GM18505 (cell line): Measurements from ENCODE around the gene RAB40B.
A peak's percentile ranks its signal among the peaks of the same experiment; 100 is the strongest.
"Not testable (repeated sequence)": the region's sequence is repeated elsewhere in the genome, so short reads cannot be mapped to it uniquely, and the experiment has no call there.

Experiments used
- ATAC-seq: cut with Tn5 transposase; IDR thresholded peaks from one replicate; pipeline ENCODE4 v1.9.1; 2021; ENCODE audit not compliant: unreplicated experiment
- POLR2A ChIP-seq: IDR thresholded peaks from 4 replicates; pipeline ENCODE4 v1.6.1; 2011; ENCODE audit warnings: borderline replicate concordance; ENCODE audit not compliant: insufficient read depth, insufficient read length; ENCODE audit errors: extremely low read depth

Gene RAB40B, protein sequence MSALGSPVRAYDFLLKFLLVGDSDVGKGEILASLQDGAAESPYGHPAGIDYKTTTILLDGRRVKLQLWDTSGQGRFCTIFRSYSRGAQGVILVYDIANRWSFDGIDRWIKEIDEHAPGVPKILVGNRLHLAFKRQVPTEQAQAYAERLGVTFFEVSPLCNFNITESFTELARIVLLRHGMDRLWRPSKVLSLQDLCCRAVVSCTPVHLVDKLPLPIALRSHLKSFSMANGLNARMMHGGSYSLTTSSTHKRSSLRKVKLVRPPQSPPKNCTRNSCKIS

DNA sequence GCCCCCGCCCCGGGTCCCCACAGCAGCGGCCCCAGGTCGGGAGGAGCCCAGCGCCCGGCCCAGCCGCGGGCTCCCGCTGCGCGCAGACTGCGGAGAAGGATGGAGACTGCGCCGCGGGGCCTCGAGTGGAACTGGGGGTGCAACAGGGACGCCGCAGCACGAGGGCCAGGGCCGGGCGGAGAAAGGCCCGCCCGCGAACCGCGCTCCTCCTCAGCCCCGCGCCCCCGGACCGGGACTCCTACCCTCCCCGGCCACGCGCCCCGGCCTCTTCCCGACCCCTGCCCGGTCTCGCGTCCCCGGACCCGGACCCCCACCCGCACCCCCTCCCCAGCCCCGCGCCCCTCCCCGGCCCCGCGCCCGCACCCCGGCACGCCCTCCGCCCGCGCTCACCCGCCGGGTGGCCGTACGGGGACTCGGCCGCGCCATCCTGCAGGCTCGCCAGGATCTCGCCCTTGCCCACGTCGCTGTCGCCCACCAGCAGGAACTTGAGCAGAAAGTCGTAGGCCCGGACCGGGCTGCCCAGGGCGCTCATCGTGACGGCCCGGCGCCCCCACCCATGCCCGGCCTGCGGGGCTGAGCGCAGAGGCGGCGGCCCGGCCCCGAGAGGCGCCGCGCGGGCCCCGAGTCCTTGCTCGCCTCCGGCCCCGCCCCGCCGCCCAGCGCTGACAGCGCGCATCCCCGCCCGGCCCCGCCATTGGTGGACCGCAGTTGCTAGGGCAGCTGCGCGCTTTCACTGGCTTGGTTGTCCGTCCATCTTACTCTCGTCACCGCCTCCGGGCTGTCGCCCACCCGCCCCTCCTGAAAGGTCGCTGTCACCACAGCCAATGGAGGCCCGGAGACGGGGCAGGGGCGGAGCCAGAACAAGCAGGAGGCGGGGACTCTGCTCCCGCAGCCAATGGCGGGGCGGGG is at the start of gene RAB40B:
Gene RAB40B (minus strand): TSS at position 634 of the 909 bp plus-strand sequence. CDS start 102 bp downstream, at position 532.
- peak; percentile 89 for ATAC-seq

DNA sequence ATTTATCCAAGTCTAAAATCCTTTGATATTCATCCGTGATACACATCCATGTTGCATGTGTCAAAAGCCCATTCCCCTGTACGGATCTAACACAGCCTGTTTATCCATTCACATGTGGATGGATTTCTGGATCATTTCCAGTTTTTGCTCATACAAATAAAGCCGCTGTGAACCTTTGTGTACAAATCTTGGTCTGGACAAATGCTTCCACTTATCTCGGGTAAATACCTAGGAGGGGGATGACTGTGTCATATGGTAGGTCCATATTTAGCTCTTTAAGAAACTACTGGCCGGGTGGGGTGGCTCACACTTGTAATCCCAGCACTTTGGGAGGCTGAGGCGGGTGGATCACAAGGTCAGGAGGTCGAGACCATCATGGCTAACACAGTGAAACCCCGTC is 47.0 kb upstream of the RAB40B start:
- ATAC-seq: no peak
- no peak for TF ChIP-seq POLR2A

More for the DNA sequence above, at the start of gene RAB40B:
- TF ChIP-seq POLR2A: peak; percentile 27

DNA sequence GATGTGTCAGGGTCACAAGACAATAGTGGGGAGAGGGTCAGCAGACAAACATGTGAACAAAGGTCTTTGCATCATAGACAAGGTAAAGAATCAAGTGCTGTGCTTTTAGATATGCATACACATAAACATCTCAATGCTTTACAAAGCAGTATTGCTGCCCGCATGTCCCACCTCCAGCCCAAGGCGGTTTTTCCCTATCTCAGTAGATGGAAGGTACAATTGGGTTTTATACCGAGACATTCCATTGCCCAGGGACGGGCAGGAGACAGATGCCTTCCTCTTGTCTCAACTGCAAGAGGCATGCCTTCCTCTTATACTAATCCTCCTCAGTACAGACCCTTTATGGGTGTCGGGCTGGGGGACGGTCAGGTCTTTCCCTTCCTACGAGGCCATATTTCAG is 46.2 kb upstream of the RAB40B start:
- not testable (repeated sequence) for ATAC-seq

DNA sequence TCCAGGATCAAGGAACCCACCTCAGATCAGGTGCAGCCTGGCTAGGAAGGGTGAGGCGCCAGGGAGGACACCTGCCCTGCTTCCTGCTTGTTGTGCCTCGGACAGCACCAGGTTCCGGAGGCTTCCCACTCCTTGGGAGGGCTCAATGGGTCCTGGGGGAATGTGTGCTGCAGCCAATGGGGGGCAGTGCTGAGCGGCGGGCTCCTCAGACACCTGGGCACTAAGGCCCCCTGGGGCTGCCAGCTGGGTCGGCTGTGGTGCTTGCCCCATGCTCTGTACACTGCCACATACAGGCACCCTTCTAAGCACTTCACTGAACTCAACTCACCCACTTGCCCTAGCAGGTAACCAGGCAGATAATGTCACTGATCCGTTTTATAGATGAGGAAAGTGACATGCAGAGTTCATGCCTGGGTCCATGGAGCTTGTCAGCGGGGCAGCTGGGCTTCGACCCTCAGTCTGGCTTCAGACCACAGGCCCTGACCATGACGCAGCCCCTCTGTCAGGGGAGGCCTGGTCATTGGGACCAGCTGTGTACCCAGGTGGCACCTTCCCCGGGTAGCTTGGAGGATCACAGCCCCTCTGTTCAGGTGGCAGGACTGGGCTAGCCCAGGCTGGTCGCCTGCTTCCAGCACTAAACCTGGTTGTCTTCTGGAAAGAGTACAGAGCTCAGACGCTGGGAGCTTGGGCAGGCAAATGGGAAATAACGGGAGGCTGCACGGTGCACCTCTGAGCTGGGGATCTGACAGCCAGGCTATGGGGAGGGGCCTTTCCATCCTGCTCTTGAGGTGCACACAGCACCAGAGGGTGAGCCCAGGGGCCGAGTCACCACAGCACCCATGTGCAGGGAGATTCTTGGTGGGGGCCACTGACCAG is 45.1 kb upstream of the RAB40B start:
- no peak for ATAC-seq
- TF ChIP-seq POLR2A: no peak

DNA sequence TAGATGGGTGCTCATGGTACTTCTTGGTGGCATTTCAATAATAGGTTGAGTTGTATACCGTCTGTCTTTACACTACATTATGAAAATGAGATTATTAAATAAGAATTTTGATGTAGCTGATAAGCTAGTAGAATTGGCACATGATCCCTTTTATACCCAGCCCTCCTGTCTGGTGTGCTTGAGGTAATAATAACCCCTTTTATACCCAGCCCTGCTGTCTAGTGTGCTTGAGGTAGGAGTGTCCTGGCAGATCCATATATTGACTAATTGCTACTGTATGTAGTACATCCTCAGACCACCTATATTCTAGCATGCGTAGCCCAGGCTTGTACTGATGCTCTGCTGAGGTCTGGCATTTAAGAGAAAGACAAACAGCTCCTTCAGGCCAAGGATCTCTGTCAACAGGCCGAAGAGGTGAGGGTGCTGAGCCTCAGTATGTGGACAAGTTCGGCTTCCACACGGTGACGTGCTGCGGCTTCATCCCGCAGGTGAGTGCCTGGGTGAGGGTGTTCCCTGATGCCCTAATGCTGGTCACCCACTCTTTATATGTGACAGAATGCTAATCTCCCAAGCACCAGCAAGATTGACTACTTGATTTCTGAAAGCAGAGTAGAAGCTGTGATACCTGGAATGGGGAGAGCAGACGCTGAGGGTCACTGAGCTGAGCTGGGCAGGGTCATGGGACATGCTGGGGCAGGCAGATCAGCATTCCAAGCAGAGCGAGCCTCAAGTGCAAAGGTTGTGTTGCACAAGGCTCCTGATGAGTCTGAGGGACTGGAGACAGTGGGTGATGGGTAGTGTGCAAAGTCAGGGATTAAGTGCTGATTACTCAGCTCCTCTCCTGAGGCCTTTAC is 42.6 kb upstream of the RAB40B start:
- ATAC-seq: no peak
- no peak for TF ChIP-seq POLR2A

DNA sequence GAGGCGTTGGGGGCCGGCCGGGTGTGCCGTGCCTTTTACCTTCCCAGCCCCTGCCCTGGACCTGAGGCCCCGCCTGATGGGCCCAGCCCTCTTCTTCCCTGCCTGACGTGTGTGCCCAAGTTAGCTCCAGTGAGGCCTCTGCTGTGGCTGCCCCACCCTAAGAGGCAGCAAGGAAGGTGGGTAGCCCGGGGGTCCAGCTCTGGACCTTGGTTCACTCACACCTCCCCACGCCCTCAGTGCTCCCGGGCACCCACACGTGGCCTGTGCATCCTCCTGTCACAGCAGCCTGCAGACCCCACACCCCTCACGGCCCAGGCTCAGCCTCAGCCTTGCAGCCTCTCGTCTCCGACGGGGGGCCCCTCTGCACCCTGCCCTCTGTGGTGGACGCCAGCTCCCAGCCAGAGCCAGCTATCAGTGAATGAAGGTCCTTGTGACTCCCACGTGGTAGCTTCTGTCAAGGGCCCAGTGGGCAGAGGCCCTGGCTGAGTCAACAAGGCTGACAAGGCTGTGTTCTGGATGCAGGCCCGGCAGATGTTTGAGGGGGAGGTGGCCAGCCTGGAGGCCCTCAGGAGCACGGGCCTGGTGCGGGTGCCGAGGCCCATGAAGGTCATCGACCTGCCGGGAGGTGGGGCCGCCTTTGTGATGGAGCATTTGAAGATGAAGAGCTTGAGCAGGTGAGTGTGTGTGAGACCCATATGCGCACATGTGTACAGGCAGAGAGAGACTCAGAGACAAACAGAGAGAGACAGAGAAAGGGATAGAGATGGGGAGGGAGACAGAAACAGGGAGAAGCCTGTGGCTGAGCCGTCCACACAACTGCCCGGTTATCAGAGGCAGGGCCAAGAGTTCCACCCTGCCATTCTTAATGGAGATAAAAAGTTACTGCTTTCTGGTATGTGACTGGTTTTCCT is 39.7 kb upstream of the RAB40B start:
- TF ChIP-seq POLR2A: no peak
- ATAC-seq: no peak

DNA sequence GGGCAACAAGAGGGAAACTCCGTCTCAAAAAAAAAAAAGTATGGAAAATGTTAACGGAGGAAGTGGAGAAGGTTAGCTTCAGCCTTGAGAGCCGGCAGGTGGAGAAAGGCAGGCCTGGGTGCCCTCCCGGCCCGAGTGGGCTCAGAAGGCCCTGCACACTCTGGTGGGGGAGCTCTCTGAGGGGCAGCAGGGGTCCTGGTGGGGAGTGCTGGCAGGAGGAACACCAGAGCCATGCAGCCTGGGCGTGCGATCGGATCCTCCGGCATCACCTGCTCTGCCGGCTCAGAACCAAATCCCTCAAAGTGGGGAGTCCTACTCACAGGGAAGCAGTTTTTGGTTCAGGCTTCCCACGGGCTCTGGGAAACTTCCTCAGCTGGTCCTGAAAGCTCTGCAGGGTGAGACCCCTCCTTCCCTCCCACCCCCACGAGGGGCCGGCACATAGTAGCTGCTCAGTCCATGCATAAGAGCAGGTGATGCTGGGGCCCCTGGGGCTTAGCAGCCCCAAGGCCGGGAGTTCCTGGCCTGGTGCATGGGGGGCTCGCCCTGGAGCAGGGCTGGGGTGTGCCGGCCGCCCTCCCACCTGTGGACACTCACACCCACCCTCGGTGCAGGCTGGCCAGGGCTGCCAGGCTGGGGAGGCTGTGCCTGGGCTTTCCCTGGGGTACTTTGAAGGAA is 38.1 kb upstream of the RAB40B start:
- TF ChIP-seq POLR2A: no peak
- no peak for ATAC-seq

DNA sequence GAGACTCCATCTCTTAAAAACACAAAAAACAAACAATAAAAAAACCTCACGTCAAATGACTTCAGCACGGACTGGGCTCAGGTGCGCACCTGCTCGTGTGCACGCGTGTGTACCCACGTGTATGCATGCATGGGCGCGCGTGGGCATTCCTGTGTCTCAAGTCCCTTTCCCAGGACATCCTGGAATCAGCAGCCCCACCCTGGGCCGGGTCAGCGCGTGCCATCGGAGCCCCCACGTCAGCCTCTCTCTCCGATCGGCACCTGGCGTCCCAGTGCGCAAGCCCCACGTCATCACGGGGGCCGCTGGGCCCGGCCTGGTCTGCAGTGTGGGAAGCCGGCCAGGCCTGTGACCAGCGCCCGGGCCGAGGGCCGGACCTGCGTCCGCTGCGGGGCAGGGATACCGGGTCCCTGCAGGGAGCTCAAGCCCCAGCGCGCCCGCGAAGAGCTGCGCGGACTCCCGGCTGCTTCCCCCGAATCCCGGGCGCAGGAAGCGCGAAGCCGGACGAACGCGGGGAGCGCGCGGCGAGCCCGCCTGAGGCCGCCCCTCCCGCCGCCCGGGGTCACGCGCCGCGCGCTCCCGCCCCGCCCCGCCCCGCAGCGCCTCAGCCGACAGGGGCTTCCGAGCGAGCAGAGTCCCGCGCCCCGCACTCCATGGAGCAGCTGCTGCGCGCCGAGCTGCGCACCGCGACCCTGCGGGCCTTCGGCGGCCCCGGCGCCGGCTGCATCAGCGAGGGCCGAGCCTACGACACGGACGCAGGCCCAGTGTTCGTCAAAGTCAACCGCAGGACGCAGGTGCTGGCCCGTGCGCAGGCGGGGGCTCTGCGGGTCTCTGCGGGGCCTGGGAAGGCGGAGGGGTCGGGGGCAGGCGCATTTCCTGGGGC is 36.7 kb upstream of the RAB40B start, which contains the start of gene FN3K:
Gene FN3K (plus strand): TSS at position 629 of the 880 bp plus-strand sequence. CDS start 22 bp downstream, at position 651.
- ATAC-seq: no peak
- TF ChIP-seq POLR2A: no peak

DNA sequence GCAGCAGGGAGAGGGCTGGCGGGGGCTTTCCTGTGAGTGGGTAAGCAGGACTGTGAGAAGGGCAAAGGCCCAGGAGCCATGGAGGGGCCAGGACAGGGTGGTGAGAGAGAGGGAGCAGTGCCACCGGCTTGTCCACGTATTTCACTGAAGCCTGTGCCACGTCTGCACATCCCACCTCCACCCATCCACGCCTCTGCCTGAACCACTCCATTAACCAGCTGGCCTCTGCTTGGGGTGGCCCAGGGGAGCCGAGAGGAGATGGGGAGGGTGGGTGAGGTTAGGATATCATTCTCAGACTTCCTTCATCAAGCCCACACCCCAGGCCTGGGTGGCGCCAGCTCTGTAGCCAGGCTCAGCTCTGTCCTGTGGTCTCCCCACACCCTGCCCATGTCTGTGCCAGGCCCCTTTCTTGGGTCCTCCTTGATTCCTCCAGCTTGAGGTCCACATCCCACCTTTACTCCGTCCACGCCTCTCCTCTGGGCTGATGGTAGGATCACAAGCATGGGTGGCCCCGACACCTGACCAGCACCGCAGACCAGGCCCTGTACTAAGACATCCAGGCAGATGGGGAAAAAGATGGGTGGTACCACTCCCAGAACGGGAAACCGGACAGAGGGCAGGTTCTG is 33.7 kb upstream of the RAB40B start:
- no peak for TF ChIP-seq POLR2A
- ATAC-seq: no peak
